GM19468 (cell line): ENCODE data around the gene ZBTB7B.

Source experiments
- ATAC-seq: cut with Tn5 transposase; IDR thresholded peaks from one replicate; pipeline ENCODE4 v1.9.1; 2021; ENCODE audit warnings: mild to moderate bottlenecking, moderate library complexity, moderate number of reproducible peaks; ENCODE audit not compliant: unreplicated experiment; ENCODE audit errors: extremely low read depth

Gene ZBTB7B

GRCh38 chr1:155002464-155003226, at the start of gene ZBTB7B:
TSS of gene ZBTB7B (plus strand) at chr1:155002802. CDS start at chr1:155014661, 11,859 bp downstream.
- no peak for ATAC-seq

- no peak for ATAC-seq
Measured at GRCh38 chr1:154953611-154954038, 49.0 kb upstream of the ZBTB7B start.

DNA sequence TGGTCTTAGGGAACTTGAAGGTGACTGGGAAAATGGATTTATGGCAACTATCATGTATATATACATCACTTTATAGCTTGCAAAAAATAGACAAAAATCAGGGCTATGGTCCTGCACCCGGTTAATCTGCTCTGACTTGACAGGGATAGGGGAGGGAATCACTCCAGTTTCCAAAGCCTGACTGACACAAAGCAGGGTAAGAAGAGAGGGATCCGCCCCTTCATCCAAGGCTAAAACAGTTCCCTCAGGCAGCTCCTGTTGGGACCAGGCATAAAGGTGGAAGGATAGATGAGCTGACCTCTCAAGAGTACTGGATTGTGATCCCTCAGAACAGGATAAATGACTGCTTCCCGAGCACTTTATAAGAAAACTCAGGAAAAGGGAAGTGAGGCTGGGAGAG, 48.1 kb upstream of the ZBTB7B start:
- no peak for ATAC-seq

DNA sequence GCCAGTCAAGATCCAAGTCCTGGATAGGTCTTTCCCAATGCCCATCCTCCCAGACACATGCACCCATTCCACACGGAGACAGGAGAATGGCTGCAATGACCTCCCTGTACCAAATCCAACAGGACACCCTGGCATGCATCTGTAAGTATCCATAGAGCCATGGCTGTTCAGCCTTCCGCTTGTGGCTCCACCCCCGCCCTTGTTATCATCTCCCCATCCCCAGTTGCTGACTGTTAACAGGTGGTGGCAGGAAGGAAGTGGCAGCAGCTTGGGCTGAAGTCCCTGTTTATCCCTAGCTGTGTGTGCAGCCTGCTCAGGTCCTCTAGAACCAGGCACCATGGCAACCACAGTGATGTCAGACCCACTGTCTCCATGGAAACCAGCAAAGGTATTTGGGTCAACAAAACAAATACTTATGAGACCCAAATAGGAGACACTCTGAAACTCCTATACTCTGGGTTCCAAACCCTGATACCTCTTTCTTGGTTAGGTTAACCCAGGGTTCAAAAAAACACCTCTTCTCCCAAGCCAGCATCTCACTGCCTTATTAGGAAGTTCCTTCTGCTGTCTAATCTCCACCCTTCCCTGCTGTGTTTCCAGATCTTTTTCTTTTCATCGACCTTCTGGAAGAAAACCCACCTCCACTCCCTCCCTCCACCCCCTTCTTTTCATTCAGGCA, 47.4 kb upstream of the ZBTB7B start:
- peak; percentile 35 for ATAC-seq

GRCh38 chr1:154955718-154956543, 46.7 kb upstream of the ZBTB7B start, which contains the start of gene PBXIP1:
TSS of gene PBXIP1 (minus strand) at chr1:154956099. CDS start at chr1:154953721, 2,378 bp downstream.
- ATAC-seq: no peak

DNA sequence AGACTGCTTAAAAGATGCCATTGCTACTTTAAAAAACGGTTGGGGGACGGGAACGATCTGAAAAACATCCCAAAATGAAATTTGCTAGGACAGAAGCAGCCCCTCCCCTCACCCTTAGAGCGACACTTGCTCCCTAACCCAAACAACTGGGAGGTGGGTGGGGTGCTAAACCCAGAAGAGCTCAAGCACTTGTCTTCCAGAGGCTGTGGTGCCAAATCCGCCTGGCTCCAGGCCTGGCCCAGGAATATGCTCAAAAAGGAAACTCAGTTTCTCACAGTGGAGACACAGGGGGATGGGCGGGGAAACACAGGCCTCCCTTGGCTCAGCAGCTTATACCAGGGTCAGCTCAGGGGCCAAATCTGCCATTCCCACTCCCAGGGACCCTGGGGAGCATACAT, 46.1 kb upstream of the ZBTB7B start:
- ATAC-seq: no peak

DNA sequence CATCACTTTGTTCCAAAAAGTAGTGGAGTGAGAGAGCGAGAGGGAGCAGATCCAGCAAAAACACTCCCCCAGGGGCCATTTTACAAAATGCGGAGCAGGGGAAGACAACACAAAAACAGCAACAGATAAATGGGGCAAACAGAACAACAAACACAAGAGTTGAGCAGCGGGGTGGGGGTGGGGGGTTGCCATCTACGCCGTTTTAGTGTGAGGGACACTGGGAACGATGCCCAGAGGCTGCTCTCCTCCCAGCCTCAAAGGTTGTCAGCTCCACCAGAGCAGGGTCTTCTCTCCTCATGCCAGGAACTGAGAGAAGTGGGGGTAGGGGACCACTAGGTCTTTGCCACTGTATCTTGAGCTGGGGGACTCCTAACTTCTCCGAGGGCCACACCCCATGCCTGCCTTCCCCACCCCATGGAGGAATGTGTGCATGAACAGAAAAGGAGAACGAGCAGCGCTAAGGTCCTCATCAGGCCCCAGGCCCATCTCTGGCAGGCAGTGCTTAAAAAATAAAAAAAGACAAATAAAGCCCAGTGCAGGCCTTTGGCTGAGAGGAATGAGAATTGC, 45.4 kb upstream of the ZBTB7B start:
- no peak for ATAC-seq

DNA sequence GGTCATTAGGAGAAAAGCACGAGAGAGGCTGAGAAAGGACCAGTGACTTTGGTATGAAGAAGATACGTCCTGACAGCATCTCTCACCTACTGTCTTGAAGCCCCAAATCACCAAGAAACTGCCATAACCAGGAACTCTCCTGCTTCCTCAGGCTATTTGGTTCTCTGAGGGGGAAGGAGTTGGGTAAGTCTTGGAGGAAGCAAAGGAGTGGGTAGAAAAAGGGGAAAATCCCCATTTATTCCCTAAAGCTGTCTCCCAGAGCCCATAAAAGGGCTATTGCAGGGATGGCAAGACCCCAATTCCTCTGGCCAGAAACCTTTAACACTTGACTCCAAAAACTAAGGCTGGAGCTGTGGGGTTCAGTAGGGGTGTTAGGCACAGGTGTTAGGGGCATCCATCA, 44.6 kb upstream of the ZBTB7B start:
- ATAC-seq: no peak

DNA sequence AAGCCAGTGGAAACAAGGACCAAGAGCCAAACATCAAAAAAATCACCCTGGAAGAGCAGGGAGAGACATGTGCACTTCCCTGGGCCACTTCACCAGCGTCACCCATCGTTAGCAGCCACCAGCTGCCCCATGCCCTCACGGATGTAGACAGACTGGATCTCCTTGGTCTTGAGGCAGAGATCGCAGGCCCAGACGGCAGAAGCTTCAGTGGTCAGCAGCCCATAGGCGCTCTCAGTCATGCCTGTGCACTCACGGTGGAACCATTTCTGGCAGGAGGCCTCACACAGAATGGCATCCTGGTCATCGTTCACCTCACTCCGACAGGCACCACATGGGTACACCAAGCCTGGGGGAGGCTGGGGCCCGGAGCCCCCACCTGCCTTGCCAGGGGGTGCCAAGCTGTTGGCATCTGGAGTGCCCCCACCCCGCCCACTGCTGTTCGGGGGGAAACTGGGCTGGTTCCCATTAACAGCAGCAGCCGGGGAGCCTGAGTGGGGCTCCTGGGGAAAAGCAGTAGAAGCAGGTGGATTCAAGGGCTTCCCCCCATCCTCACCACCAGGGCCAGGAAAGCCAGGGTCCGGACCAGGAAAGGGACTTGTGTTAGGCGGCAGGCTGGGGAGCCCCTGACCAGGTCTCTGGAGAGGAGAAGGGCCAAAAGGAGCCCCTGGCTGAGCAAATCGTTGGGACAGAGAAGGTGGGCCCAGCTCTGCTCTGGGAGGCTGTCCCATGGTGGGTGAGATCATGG, 43.7 kb upstream of the ZBTB7B start:
- ATAC-seq: no peak

- no peak for ATAC-seq
Measured at GRCh38 chr1:154959426-154959780, 43.2 kb upstream of the ZBTB7B start.

DNA sequence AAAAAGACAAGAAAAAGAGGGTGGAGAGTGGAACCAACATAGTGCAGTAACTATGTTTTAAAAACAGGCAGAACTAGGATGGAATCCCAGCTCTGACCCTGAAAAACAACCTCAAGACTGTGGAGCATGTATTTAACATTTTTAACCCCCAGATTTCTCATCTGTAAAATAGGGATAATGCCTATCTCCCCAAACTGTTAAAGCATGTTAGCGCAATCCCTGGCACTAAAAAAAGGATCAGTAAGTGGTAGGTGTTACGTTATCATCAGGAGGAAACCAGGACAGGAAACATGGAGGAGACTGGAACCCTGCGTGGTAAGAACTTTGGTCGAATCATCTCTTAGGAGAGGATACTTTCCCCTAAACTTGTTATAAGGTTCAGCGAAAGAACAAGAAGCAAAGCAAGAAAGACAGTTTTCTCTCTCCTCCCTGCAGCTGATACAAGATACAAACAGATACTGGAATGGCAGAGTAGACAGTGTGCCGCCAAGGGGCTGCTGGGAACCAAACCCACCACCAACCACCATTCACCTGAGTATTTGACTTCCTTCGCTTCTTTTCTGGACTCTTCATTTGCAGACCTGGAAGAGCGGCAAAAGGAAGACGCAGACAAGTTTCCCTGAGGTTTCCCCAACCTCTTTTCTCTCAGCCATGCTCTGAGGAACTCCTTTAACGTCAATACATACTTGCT, 42.0 kb upstream of the ZBTB7B start:
- ATAC-seq: no peak

- ATAC-seq: peak; percentile 40
Measured at GRCh38 chr1:154961207-154962155, 41.1 kb upstream of the ZBTB7B start, which contains the start of gene PYGO2. TSS of gene PYGO2 (minus strand) at chr1:154961782. CDS start at chr1:154961576, 206 bp downstream.

DNA sequence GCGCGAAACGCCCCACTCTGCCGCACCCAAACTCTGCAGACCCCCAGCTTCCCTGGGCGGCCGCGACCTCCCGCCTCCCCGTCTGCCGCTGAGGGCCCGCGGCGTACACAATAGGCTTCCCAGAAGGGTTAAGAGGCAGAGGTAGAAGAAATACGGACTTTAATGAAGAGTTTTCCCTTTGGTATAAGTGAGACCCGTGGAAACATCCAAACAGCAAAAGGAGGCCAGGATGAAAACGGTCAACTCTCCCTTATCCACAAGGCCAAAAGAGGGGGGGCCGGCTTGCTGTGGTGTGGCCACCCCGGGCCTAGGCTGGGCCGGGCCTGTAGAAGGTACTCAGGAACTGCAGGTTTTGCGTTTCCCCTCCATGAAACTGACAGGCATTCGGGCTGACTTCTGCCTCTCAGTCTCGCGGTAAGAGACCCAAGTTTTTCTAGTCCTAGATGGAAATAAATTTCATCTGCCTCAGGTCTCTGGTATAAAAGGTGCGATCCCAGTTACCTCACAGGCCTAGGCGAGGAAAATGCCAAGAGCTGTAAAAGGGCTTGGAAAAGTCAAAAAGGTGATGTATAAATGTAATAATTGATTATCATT, 40.3 kb upstream of the ZBTB7B start:
- ATAC-seq: no peak

- no peak for ATAC-seq
Measured at GRCh38 chr1:154962795-154963330, 39.7 kb upstream of the ZBTB7B start.

GRCh38 chr1:154963643-154964042, 39.0 kb upstream of the ZBTB7B start:
- no peak for ATAC-seq

- ATAC-seq: no peak
Measured at GRCh38 chr1:154964359-154964758, 38.2 kb upstream of the ZBTB7B start.

- ATAC-seq: no peak
Measured at GRCh38 chr1:154966111-154966510, 36.5 kb upstream of the ZBTB7B start.
